ENCODE results near the gene PAGE2.
A peak's percentile ranks its signal among the peaks of the same experiment; 100 is the strongest.
"Not testable (repeated sequence)": the region's sequence is repeated elsewhere in the genome, so short reads cannot be mapped to it uniquely, and the experiment has no call there.

The PAGE2 gene

DNA sequence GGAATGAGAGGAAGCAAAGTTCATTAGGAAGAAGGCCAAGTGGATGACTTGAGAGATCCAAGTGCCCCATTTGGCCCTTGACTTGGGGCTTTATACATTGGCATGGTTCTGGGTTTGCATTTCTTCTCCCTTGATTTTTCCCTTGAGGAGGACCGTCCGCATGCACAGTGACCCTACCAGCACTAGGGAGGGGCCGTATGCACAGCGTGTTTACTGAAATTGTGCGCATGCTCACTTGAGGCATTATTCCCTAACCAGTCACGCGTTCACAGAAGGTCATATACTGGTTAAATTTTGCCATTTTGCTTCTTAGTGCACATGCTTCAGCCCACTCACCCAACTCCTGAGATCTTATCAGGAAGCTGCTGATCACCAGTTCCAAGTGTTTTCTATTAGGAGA, 35.1 kb downstream of the PAGE2 start:
- no peak for DNase-seq (ENCODE audit: low spot score)

- DNase-seq (ENCODE audit: low spot score), result no peak
Observed at GRCh38 chrX:55127692-55128091, 38.9 kb downstream of the PAGE2 start.

DNA sequence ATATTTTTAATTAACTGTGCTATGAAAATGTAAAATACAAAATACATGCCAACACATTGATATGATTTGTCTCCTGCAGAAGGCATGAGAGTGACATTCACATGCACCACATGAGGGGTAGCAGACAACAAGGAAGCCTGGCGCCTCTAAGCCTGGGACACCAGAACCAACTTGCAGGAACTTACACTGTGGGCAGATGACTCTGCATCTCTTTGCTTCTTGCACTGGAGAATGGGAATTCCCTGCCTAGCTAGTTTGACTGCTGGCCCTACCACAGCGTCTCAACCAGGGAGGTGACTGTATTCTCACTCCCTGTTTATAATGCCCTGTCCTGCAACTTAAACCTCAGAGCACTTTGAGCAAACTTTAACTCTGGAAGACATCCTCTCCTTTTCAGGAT, 40.5 kb downstream of the PAGE2 start:
- no peak for DNase-seq (ENCODE audit: low spot score)

- no peak for DNase-seq (ENCODE audit: low spot score)
Observed at GRCh38 chrX:55130481-55130880, 41.7 kb downstream of the PAGE2 start.

- no peak for DNase-seq (ENCODE audit: low spot score)
Observed at GRCh38 chrX:55132416-55132815, 43.6 kb downstream of the PAGE2 start.

DNA sequence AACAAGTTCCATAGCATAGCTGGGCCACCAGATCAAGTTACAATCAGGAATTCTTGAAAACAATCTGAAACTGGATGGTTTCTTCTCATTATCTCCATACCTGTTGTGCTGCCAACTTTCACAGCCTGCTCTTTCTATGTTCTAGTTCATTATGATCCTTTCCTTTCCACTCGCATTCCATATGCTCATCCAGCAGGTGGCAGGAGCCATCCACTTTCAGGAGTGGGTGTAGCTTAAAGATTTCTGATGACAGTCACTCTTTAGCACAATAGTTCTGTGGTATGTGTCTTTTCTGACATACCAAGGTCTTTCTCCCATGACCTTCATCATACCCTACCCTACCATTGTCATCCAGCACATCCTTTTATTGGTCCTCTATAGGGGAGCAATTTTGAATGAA, 46.4 kb downstream of the PAGE2 start:
- DNase-seq (ENCODE audit: low spot score), result peak; percentile 26

- not testable (repeated sequence) for DNase-seq (ENCODE audit: low spot score)
Observed at GRCh38 chrX:55140800-55141199, 52.0 kb downstream of the PAGE2 start.
